Neural cell (in vitro differentiated cells): ENCODE data around the gene SPANXD. TPM values are rescaled to one million over a fixed set of nuclear protein-coding genes. Genes with fewer than 3 reads are reported as not detected.

ENCODE experiments used
- H2AFZ ChIP-seq: fragments of 200-600, 300-800 bp; sonication (generic), shearing (Covaris generic); 2 replicates; pipeline ENCODE4 v1.6.0; 2014; ENCODE audit warnings: low read depth, mild to moderate bottlenecking, antibody characterized with exemption, low read length, moderate library complexity
- H3F3A ChIP-seq: fragments of 200-600 bp; shearing (Covaris generic); 2 replicates; pipeline ENCODE4 v1.6.1; 2016; ENCODE audit warnings: mild to moderate bottlenecking, moderate library complexity, mixed read lengths, antibody characterized with exemption, low read length; ENCODE audit not compliant: insufficient read depth, poor library complexity, severe bottlenecking
- H3K27ac ChIP-seq: fragments of 200-600, 300-800 bp; sonication (generic), shearing (Covaris generic); 2 replicates; pipeline ENCODE4 v1.5.1; 2014; ENCODE audit warnings: mild to moderate bottlenecking, low read length, moderate library complexity
- H3K27me3 ChIP-seq: fragments of 300-800, 200-600 bp; sonication (generic), shearing (Covaris generic); 2 replicates; pipeline ENCODE4 v1.6.0; 2014; ENCODE audit warnings: mild to moderate bottlenecking, low read depth, low read length, moderate library complexity; ENCODE audit not compliant: insufficient read depth
- H3K36me3 ChIP-seq: fragments of 300-800, 200-600 bp; sonication (generic), shearing (Covaris generic); 2 replicates; pipeline ENCODE4 v1.5.1; 2014; ENCODE audit warnings: mild to moderate bottlenecking, antibody characterized with exemption, low read length, moderate library complexity; ENCODE audit not compliant: insufficient read depth
- H3K4me2 ChIP-seq: fragments of 300-800, 200-600 bp; sonication (generic), shearing (Covaris generic); 2 replicates; pipeline ENCODE4 v1.6.0; 2014; ENCODE audit warnings: mild to moderate bottlenecking, low read length
- H3K4me3 ChIP-seq: fragments of 300-800, 200-600 bp; sonication (generic), shearing (Covaris generic); 2 replicates; pipeline ENCODE4 v1.5.1; 2014; ENCODE audit warnings: mild to moderate bottlenecking, low read length, moderate library complexity
- H3K79me2 ChIP-seq: fragments of 200-600 bp; shearing (Covaris generic); replicated peaks from 2 replicates; pipeline ENCODE4 v1.6.0; 2014; ENCODE audit warnings: mild to moderate bottlenecking, low read length, moderate library complexity; ENCODE audit not compliant: insufficient read depth
- H3K9ac ChIP-seq: fragments of 300-800, 200-600 bp; sonication (generic), shearing (Covaris generic); 2 replicates; pipeline ENCODE4 v1.6.1; 2016; ENCODE audit warnings: mild to moderate bottlenecking, low read length, mixed read lengths
- H3K9me2 ChIP-seq: fragments of 200-600 bp; shearing (Covaris generic); 2 replicates; pipeline ENCODE4 v1.6.1; 2016; ENCODE audit warnings: mild to moderate bottlenecking, low read length, mixed read lengths; ENCODE audit not compliant: insufficient read depth
- H3K9me3 ChIP-seq: fragments of 200-600, 300-800 bp; sonication (generic), shearing (Covaris generic); 2 replicates; pipeline ENCODE4 v1.6.1; 2016; ENCODE audit warnings: mild to moderate bottlenecking, mixed run types, low read length, moderate library complexity, mixed read lengths
- H4K20me1 ChIP-seq: fragments of 200-600 bp; shearing (Covaris generic); 2 replicates; pipeline ENCODE4 v1.6.1; 2016; ENCODE audit warnings: mild to moderate bottlenecking, mixed run types; ENCODE audit not compliant: insufficient read depth
- CTCF ChIP-seq: fragments of 450-650 bp; IDR thresholded peaks from 2 replicates; pipeline ENCODE4 v1.5.1; 2014; ENCODE audit warnings: antibody characterized with exemption, mild to moderate bottlenecking, moderate library complexity; ENCODE audit not compliant: poor library complexity, severe bottlenecking
- EP300 ChIP-seq: fragments of 450-650 bp; conservative IDR thresholded peaks from 2 replicates; pipeline ENCODE4 v1.6.1; 2014; ENCODE audit warnings: antibody characterized with exemption, mild to moderate bottlenecking, moderate library complexity; ENCODE audit not compliant: poor library complexity, severe bottlenecking
- EZH2 ChIP-seq: fragments of 200-600, 300-800 bp; shearing (Covaris generic), sonication (generic); IDR thresholded peaks from 2 replicates; pipeline ENCODE4 v1.6.1; 2014; ENCODE audit warnings: antibody characterized with exemption, low read length, borderline replicate concordance, mild to moderate bottlenecking; ENCODE audit not compliant: insufficient read depth, poor library complexity, severe bottlenecking
- MXI1 ChIP-seq: fragments of 450-650 bp; conservative IDR thresholded peaks from 2 replicates; pipeline ENCODE4 v1.6.1; 2014; ENCODE audit warnings: antibody characterized with exemption, mild to moderate bottlenecking; ENCODE audit not compliant: poor library complexity, severe bottlenecking
- POLR2AphosphoS5 ChIP-seq: IDR thresholded peaks from 2 replicates; pipeline ENCODE4 v1.6.1; 2012
- RAD21 ChIP-seq: fragments of 450-650 bp; conservative IDR thresholded peaks from 2 replicates; pipeline ENCODE4 v1.6.1; 2014; ENCODE audit warnings: antibody characterized with exemption, mild to moderate bottlenecking, moderate library complexity
- REST ChIP-seq: IDR thresholded peaks from 2 replicates; pipeline ENCODE4 v1.6.1; 2012; ENCODE audit warnings: borderline replicate concordance
- SMC3 ChIP-seq: fragments of 450-650 bp; conservative IDR thresholded peaks from 2 replicates; pipeline ENCODE4 v1.6.1; 2014; ENCODE audit warnings: antibody characterized with exemption, mild to moderate bottlenecking, moderate library complexity; ENCODE audit not compliant: poor library complexity
- TAF1 ChIP-seq: IDR thresholded peaks from 2 replicates; pipeline ENCODE4 v1.6.1; 2012; ENCODE audit warnings: low read depth
- polyA plus RNA-seq: library from polyadenylated mRNA; depleted of rRNA; stranded (reverse); fragments of >200 nt; gene quantifications from 2 replicates; pipeline ENCODE4 v1.2.3, GENCODE V29; 2014

Gene SPANXD
- polyA plus RNA-seq, 1 donor from 2014 or later, result not detected

GRCh38 chrX:141668371-141668770, 30.2 kb downstream of the SPANXD start:
- TF ChIP-seq EZH2 (no peak), RAD21 (no peak)
- Histone ChIP-seq H2AFZ (no peak overlapping the region), H3K4me3 (no peak overlapping the region)

GRCh38 chrX:141662781-141663180, 35.8 kb downstream of the SPANXD start:
- H3K4me2 ChIP-seq, result no peak overlapping the region
- no peak overlapping the region for H3K27ac ChIP-seq
- H3K27me3 ChIP-seq, result no peaks in the 10 kb centered on the region
- no peak overlapping the region for H3K4me3 ChIP-seq
- no peaks in the 10 kb centered on the region for H3F3A ChIP-seq
- H3K36me3 ChIP-seq, result no peaks in the 10 kb centered on the region
- H4K20me1 ChIP-seq, result no peaks in the 10 kb centered on the region
- TF ChIP-seq POLR2AphosphoS5 (no peak), MXI1 (no peak), REST (no peak), EZH2 (no peak), EP300 (no peak), SMC3 (no peak), TAF1 (no peak), CTCF (no peak), RAD21 (no peak)
- no peak overlapping the region for H2AFZ ChIP-seq
- H3K9ac ChIP-seq, result no peak overlapping the region
- H3K9me2 ChIP-seq, result no peaks in the 10 kb centered on the region
- H3K9me3 ChIP-seq, result no peaks in the 10 kb centered on the region
- no peaks in the 10 kb centered on the region for H3K79me2 ChIP-seq

More at GRCh38 chrX:141668371-141668770, 30.2 kb downstream of the SPANXD start:
- H4K20me1 ChIP-seq, result no peaks in the 10 kb centered on the region
- no peaks in the 10 kb centered on the region for H3K36me3 ChIP-seq
- no peak overlapping the region for H3K9ac ChIP-seq
- no peaks in the 10 kb centered on the region for H3K9me2 ChIP-seq
- no peaks in the 10 kb centered on the region for H3K79me2 ChIP-seq
- H3K27me3 ChIP-seq, result no peaks in the 10 kb centered on the region
- H3K4me2 ChIP-seq, result no peak overlapping the region
- H3F3A ChIP-seq, result no peaks in the 10 kb centered on the region
- H3K9me3 ChIP-seq, result no peaks in the 10 kb centered on the region
- no peak overlapping the region for H3K27ac ChIP-seq

GRCh38 chrX:141652286-141652685, 46.3 kb downstream of the SPANXD start:
- Histone ChIP-seq H2AFZ (no peak overlapping the region), H4K20me1 (no peaks in the 10 kb centered on the region), H3K27ac (no peak overlapping the region), H3K9ac (no peak overlapping the region), H3K9me3 (no peaks in the 10 kb centered on the region), H3K9me2 (no peaks in the 10 kb centered on the region), H3F3A (no peaks in the 10 kb centered on the region), H3K4me2 (no peak overlapping the region), H3K36me3 (no peaks in the 10 kb centered on the region), H3K4me3 (no peak overlapping the region), H3K79me2 (no peaks in the 10 kb centered on the region), H3K27me3 (no peaks in the 10 kb centered on the region)
- TF ChIP-seq TAF1 (no peak), CTCF (no peak), EZH2 (no peak), RAD21 (no peak), REST (no peak), EP300 (no peak), SMC3 (no peak), POLR2AphosphoS5 (no peak), MXI1 (no peak)
